K562 (cell line): ENCODE measurements around the gene FAM234B. TPM values are rescaled to one million over a fixed set of nuclear protein-coding genes. Genes with fewer than 3 reads are reported as not detected.

Source experiments
- ATAC-seq: fragments of 200-7000 bp; cut with Tn5 transposase; 3 replicates; pipeline ENCODE4 v1.9.1; 2020; ENCODE audit warnings: moderate library complexity
- BruUV-seq: library from RNA; stranded (reverse); fragments of 400-500 nt; replicated peaks from 2 replicates; lab custom pipeline; 2021; lab: Mats Ljungman, UMichigan
- CTCF ChIA-PET: fragments of 300-600 bp; formaldehyde crosslinking; extraction: SDS; loops from one replicate; lab custom pipeline; 2021; ENCODE audit warnings: low intra/inter-chr PET ratio; lab: Yijun Ruan, JAX
- POLR2A ChIA-PET: fragments of 300-600, 350-650 bp; sonication (Branson Sonifier 250); formaldehyde crosslinking; extraction: SDS; loops from one replicate; lab custom pipeline; 2021; ENCODE audit warnings: antibody characterized with exemption, inconsistent platforms; lab: Yijun Ruan, JAX
- DNase-seq, 4 experiments: peaks; one replicate each; pipeline versions ENCODE4 v3.0.0 to v3.0.0-alpha.2; 2011 to 2018; ENCODE audit warnings: low spot score in 3 of 4, mixed read lengths in 3 of 4; ENCODE audit errors: extremely low read depth in 1 of 4
- FAIRE-seq: peaks from 2 replicates; lab custom pipeline; 2011; peaks lifted over from hg19 to GRCh38; lab: Jason Lieb, UNC
- H2AFZ ChIP-seq: 2 replicates; pipeline ENCODE4 v1.6.0; 2011; ENCODE audit warnings: low read depth, low read length, control low read depth, inconsistent platforms
- H3K27ac ChIP-seq: fragments of 200-600 bp; 3 replicates; pipeline ENCODE4 v1.8.0; 2011; ENCODE audit warnings: low read depth, mild to moderate bottlenecking, control low read depth, inconsistent platforms, low read length, moderate library complexity, mixed read lengths; ENCODE audit errors: extremely low read depth
- H3K27me3 ChIP-seq, 2 experiments: fragments of 300-600 bp in 1 of 2; 2 replicates in 1 of 2; 3 replicates in 1 of 2; pipeline versions ENCODE4 v1.6.0 to v1.8.0; 2011; ENCODE audit warnings: inconsistent platforms in 2 of 2, low read length in 2 of 2, mild to moderate bottlenecking in 1 of 2, mixed read lengths in 1 of 2, moderate library complexity in 1 of 2; ENCODE audit not compliant: control insufficient read depth in 2 of 2, insufficient read depth in 2 of 2
- H3K36me3 ChIP-seq: fragments of 300-600 bp; 3 replicates; pipeline ENCODE4 v1.8.0; 2011; ENCODE audit warnings: mild to moderate bottlenecking, low read length, inconsistent platforms; ENCODE audit not compliant: control insufficient read depth, insufficient read depth
- H3K4me1 ChIP-seq, 2 experiments: fragments of 200-600 bp in 1 of 2; replicated peaks in 1 of 2; 2 replicates in 1 of 2; 3 replicates in 1 of 2; pipeline versions ENCODE4 v1.5.1 to v1.8.0; 2011; ENCODE audit warnings: inconsistent platforms in 2 of 2, low read length in 2 of 2, mild to moderate bottlenecking in 1 of 2, mixed read lengths in 1 of 2, moderate library complexity in 1 of 2; ENCODE audit not compliant: control insufficient read depth in 2 of 2, insufficient read depth in 2 of 2
- H3K4me2 ChIP-seq: 2 replicates; pipeline ENCODE4 v1.6.1; 2011; ENCODE audit warnings: low read length, control low read depth, inconsistent platforms, mixed read lengths; ENCODE audit not compliant: insufficient read depth
- H3K4me3 ChIP-seq: fragments of 200-600 bp; sonication (generic), shearing (Covaris generic); 2 replicates; pipeline ENCODE4 v1.5.1; 2016; ENCODE audit warnings: control low read depth, inconsistent platforms
- H3K79me2 ChIP-seq: fragments of 200-600 bp; 3 replicates; pipeline ENCODE4 v1.8.0; 2011; ENCODE audit warnings: low read length, inconsistent platforms; ENCODE audit not compliant: control insufficient read depth, insufficient read depth
- H3K9ac ChIP-seq, 2 experiments: 2 replicates each; pipeline versions ENCODE4 v1.6.0 to v1.6.1; 2011; ENCODE audit warnings: low read depth in 2 of 2, low read length in 2 of 2, control low read depth in 1 of 2, inconsistent platforms in 1 of 2, mild to moderate bottlenecking in 1 of 2, mixed read lengths in 1 of 2; ENCODE audit not compliant: insufficient read depth in 1 of 2
- H3K9me1 ChIP-seq: one replicate; pipeline ENCODE4 v1.6.0; 2011; ENCODE audit warnings: inconsistent platforms, mild to moderate bottlenecking, low read length, moderate library complexity; ENCODE audit not compliant: control insufficient read depth, insufficient read depth
- H3K9me3 ChIP-seq: replicated peaks from 2 replicates; pipeline ENCODE4 v1.5.1; 2011; ENCODE audit warnings: low read depth, low read length, inconsistent platforms; ENCODE audit not compliant: control insufficient read depth, insufficient read depth
- H4K20me1 ChIP-seq: replicated peaks from 2 replicates; pipeline ENCODE4 v1.6.1; 2011; ENCODE audit warnings: low read length, inconsistent platforms, mixed read lengths; ENCODE audit not compliant: control insufficient read depth, insufficient read depth
- ARID3B ChIP-seq: fragments of 250-450 bp; sonication (Bioruptor Pico); IDR thresholded peaks from 2 replicates; pipeline ENCODE4 v1.4.0; 2020; ENCODE audit warnings: borderline replicate concordance
- IFI16 ChIP-seq: fragments of 250-450 bp; sonication (Bioruptor Pico); IDR thresholded peaks from 2 replicates; pipeline ENCODE4 v2.1.2; 2022; ENCODE audit warnings: mild to moderate bottlenecking, inconsistent platforms
- IRF9 ChIP-seq: fragments of 450-650 bp; IDR thresholded peaks from 2 replicates; pipeline ENCODE4 v1.6.1; 2016; ENCODE audit warnings: missing biosample characterization, missing genetic modification characterization
- JUNB ChIP-seq: fragments of 450-650 bp; formaldehyde crosslinking; conservative IDR thresholded peaks from 2 replicates; pipeline ENCODE4 v1.4.0; 2020; ENCODE audit warnings: mild to moderate bottlenecking
- MEF2A ChIP-seq: IDR thresholded peaks from 2 replicates; pipeline ENCODE4 v1.6.1; 2011; ENCODE audit warnings: low read depth, mild to moderate bottlenecking, low read length, moderate library complexity; ENCODE audit not compliant: control insufficient read depth
- PHB2 ChIP-seq: fragments of 450-650 bp; IDR thresholded peaks from 2 replicates; pipeline ENCODE4 v1.6.1; 2017; ENCODE audit warnings: low read depth
- POLR2H ChIP-seq: IDR thresholded peaks from 2 replicates; pipeline ENCODE4 v1.6.1; 2016; ENCODE audit warnings: missing genetic modification characterization, low read depth, mild to moderate bottlenecking, control low read depth, missing compliant biosample characterization, moderate library complexity
- RBM17 ChIP-seq: fragments of 200-400 bp; formaldehyde crosslinking; IDR thresholded peaks from 2 replicates; pipeline ENCODE4 v1.6.1; 2017; ENCODE audit warnings: low read depth, mild to moderate bottlenecking, low read length, borderline replicate concordance
- SRSF9 ChIP-seq: fragments of 200-400 bp; formaldehyde crosslinking; IDR thresholded peaks from 2 replicates; pipeline ENCODE4 v1.6.1; 2017; ENCODE audit warnings: low read depth, low read length, borderline replicate concordance
- STAG1 ChIP-seq: sonication (generic); formaldehyde crosslinking; IDR thresholded peaks from 2 replicates; pipeline ENCODE4 v1.5.0; 2020; ENCODE audit warnings: missing genetic modification reagents, borderline replicate concordance
- STAT5B ChIP-seq: fragments of 250-450 bp; sonication (Bioruptor Pico); IDR thresholded peaks from 2 replicates; pipeline ENCODE4 v1.8.0; 2021; ENCODE audit warnings: mild to moderate bottlenecking, inconsistent platforms
- ZEB2 ChIP-seq: fragments of 450-650 bp; IDR thresholded peaks from 2 replicates; pipeline ENCODE4 v1.6.1; 2016
- ZNF24 ChIP-seq: fragments of 450-650 bp; IDR thresholded peaks from 2 replicates; pipeline ENCODE4 v1.6.1; 2016
- WGBS: fragments of 100-300 bp; shearing (Covaris generic); methylation state at CpG from one replicate; pipeline ENCODE4 v1.1.6; 2016; ENCODE audit warnings: low coverage, mixed read lengths; ENCODE audit not compliant: insufficient coverage; ENCODE audit errors: missing lambda C conversion rate; 5-methylcytosine and 5-hydroxymethylcytosine counted together
- in situ Hi-C: fragments of 300-500 bp; cut with MboI; formaldehyde crosslinking; loops from 4 replicates; pipeline ENCODE4 v1.15.0; 2018; ENCODE audit warnings: inconsistent platforms, mixed read lengths
- intact Hi-C: fragments of 100-400 bp; cut with micrococcal nuclease; formaldehyde crosslinking; loops from 2 replicates; pipeline ENCODE4 v1.14.2; 2022
- polyA plus RNA-seq, 8 experiments: library from polyadenylated mRNA; depleted of rRNA in 4 of 8; stranded (reverse) in 5 of 8; unstranded in 3 of 8; fragments of >200 nt; fragmentation: Nextera tagmentation in 2 of 8; fragmentation: Illumina TruSeq in 1 of 8; extraction: Ambion mirVana in 2 of 8; extraction: Trizol in 1 of 8; gene quantifications; 2 replicates each; pipeline versions ENCODE4 v1.2.1 to v1.2.3, GENCODE V29; 2011 to 2014; ENCODE audit warnings: inconsistent platforms in 1 of 8, missing spikeins in 1 of 8
- total RNA-seq, 7 experiments: library from RNA; depleted of rRNA in 6 of 7; stranded (reverse); fragments of >200 nt in 6 of 7; fragmentation: Illumina TruSeq in 2 of 7; extraction: Trizol in 2 of 7; gene quantifications; 2 replicates each; pipeline versions ENCODE4 v1.2.1 to v1.2.3, GENCODE V29; 2011 to 2021; ENCODE audit warnings: low replicate concordance in 1 of 7

FAM234B gene
- total and polyA plus RNA-seq, 9 of the 15 experiments (the other 6 are each of a cell fraction or from before 2014, with no cell fraction given): 1.00 to 4.3 (median 2.0) TPM

- in situ Hi-C loops: no loop called here
- Histone ChIP-seq H3K9me1 (no peaks in the 10 kb centered on the region), H3K9ac (no peak overlapping the region), H3K4me3 (no peak overlapping the region)
- CTCF ChIA-PET: no interaction called here
- WGBS: 18% methylated on average over 11 of the region's 11 CpGs
- TF ChIP-seq STAG1 (CRISPR knock-in tag) (no peak), SRSF9 (no peak), IRF9 (tag) (no peak), ZNF24 (no peak), STAT5B (no peak), ARID3B (CRISPR knock-in tag) (no peak), JUNB (CRISPR knock-in tag) (no peak), IFI16 (CRISPR knock-in tag) (no peak), PHB2 (no peak), ZEB2 (no peak), POLR2H (tag) (no peak), MEF2A (no peak), RBM17 (no peak)
- TF ChIP-seq, all 486 proteins: peak for 0
- H3K27ac ChIP-seq: no peak overlapping the region
- no peaks in the 10 kb centered on the region for H3K79me2 ChIP-seq
- ATAC-seq: no peak
- no peak overlapping the region for H3K4me2 ChIP-seq
- H3K4me1 ChIP-seq: no peaks in the 10 kb centered on the region
- no peaks in the 10 kb centered on the region for H3K9me3 ChIP-seq
- BruUV-seq: no TSS peak
- intact Hi-C loops: no loop called here
- FAIRE-seq: no peak
- no peaks in the 10 kb centered on the region for H3K36me3 ChIP-seq
- POLR2A ChIA-PET: interaction anchor here (0.6 to 1.1 kb wide), 2 partner anchors 35 to 297 kb away, joined by 3 read pairs; no protein-coding TSS in a partner anchor
- no peak for DNase-seq
- H3K27me3 ChIP-seq: peaks cover 2 to 32% of the 10 kb centered on the region in 2 experiments; a peak in 2 of 5 replicates
- no peaks in the 10 kb centered on the region; the same call in 1 of the 2 replicates for H4K20me1 ChIP-seq
- H2AFZ ChIP-seq: no peak overlapping the region
Observed at GRCh38 chr12:13084898-13085640, 40.9 kb downstream of the FAM234B start.
